Eye (tissue), 1 donor: Measurements from ENCODE around the gene SELENOH.
A peak's percentile ranks its signal among the peaks of the same experiment; 100 is the strongest.

Source experiments
- DNase-seq: peaks from one replicate; pipeline ENCODE4 v3.0.0-alpha.2; 2015

SELENOH gene

DNA sequence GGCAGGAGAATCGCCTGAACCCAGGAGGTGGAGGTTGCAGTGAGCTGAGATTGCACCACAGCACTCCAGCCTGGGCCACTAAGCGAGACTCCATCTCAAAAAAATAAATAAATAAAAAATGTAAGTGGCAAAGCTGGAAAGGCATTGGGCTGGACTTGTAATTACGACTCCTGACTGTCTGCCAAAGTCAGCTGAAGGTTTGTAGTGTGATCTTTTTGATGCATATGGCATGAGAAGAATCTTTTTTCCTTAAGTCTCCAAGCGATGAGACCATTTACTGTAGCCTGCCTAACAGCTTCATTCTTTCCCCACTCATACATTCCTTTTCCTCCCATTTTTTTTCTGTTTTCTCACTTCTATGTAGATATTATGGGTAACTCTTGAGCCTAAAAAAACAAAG, 45.1 kb downstream of the SELENOH start:
- DNase-seq = no peak

- no peak for DNase-seq
Observed at GRCh38 chr11:57787006-57787604, 45.8 kb downstream of the SELENOH start.

- DNase-seq = peak; percentile 30
Observed at GRCh38 chr11:57787920-57788702, 46.8 kb downstream of the SELENOH start.

GRCh38 chr11:57788703-57789088, 47.4 kb downstream of the SELENOH start:
- no peak for DNase-seq

- no peak for DNase-seq
Observed at GRCh38 chr11:57791321-57792059, 50.2 kb downstream of the SELENOH start.

GRCh38 chr11:57792060-57792541, 50.8 kb downstream of the SELENOH start:
- DNase-seq = no peak

DNA sequence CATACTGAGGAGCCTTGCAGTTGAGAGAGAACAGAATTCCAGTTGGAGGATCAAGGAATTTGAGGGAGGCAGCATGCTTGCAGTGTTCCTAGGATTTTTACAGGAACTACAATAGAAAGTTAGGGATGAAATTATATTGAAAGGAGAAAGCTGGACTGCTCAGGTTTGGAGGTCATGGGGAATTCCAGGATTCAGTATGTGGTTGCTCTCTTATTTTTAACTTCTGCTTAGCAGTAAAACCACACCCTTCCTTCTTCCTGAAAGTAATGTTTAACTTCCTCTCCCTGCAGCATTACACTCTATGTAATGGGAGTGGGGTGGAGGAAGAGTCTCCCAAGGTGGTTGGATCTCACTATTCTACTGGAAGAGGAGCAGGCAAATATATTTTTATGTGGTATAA, 51.6 kb downstream of the SELENOH start:
- DNase-seq = no peak
